ENCODE data around the gene SORCS2. TPM values are rescaled to one million over a fixed set of nuclear protein-coding genes. Genes with fewer than 3 reads are reported as not detected.
A peak's percentile ranks its signal among the peaks of the same experiment; 100 is the strongest.

The SORCS2 gene
- total RNA-seq, 1 experiment from 2014 or later: not detected

- no peak for DNase-seq (ENCODE audit: extremely low read depth, low read depth)
Observed at GRCh38 chr4:7332216-7333023, 140.1 kb downstream of the SORCS2 start.

GRCh38 chr4:7333024-7333780, 140.9 kb downstream of the SORCS2 start:
- no peak for DNase-seq (ENCODE audit: extremely low read depth, low read depth)

- DNase-seq (ENCODE audit: extremely low read depth, low read depth): no peak
Observed at GRCh38 chr4:7333801-7334421, 141.6 kb downstream of the SORCS2 start.

- no peak for DNase-seq (ENCODE audit: extremely low read depth, low read depth)
Observed at GRCh38 chr4:7334521-7335275, 142.4 kb downstream of the SORCS2 start.

GRCh38 chr4:7335344-7336066, 143.2 kb downstream of the SORCS2 start:
- DNase-seq (ENCODE audit: extremely low read depth, low read depth): peak; percentile 8

- no peak for DNase-seq (ENCODE audit: extremely low read depth, low read depth)
Observed at GRCh38 chr4:7336067-7336569, 143.8 kb downstream of the SORCS2 start.

- no peak for DNase-seq (ENCODE audit: extremely low read depth, low read depth)
Observed at GRCh38 chr4:7336732-7337131, 144.4 kb downstream of the SORCS2 start.

GRCh38 chr4:7337196-7338058, 145.1 kb downstream of the SORCS2 start:
- no peak for DNase-seq (ENCODE audit: extremely low read depth, low read depth)

- DNase-seq (ENCODE audit: extremely low read depth, low read depth): no peak
Observed at GRCh38 chr4:7338059-7338452, 145.7 kb downstream of the SORCS2 start.

GRCh38 chr4:7338876-7339623, 146.7 kb downstream of the SORCS2 start:
- no peak for DNase-seq (ENCODE audit: extremely low read depth, low read depth)

- no peak for DNase-seq (ENCODE audit: extremely low read depth, low read depth)
Observed at GRCh38 chr4:7339751-7340552, 147.6 kb downstream of the SORCS2 start.

- DNase-seq (ENCODE audit: extremely low read depth, low read depth): no peak
Observed at GRCh38 chr4:7340553-7341433, 148.5 kb downstream of the SORCS2 start.

GRCh38 chr4:7341491-7342222, 149.3 kb downstream of the SORCS2 start:
- no peak for DNase-seq (ENCODE audit: extremely low read depth, low read depth)

- DNase-seq (ENCODE audit: extremely low read depth, low read depth): no peak
Observed at GRCh38 chr4:7342223-7343080, 150.1 kb downstream of the SORCS2 start.
